NB4 (cell line): Measurements from ENCODE around the gene PHLDA2.

Source experiments
- MYC ChIP-seq: IDR thresholded peaks from 2 replicates; pipeline ENCODE4 v1.6.1; 2011; ENCODE audit warnings: low read depth, low read length
- POLR2A ChIP-seq: IDR thresholded peaks from 2 replicates; pipeline ENCODE4 v1.6.1; 2011; ENCODE audit warnings: mild to moderate bottlenecking; ENCODE audit not compliant: insufficient read length; ENCODE audit errors: extremely low read depth
- TF ChIP-seq, protein P1 (sequence below): IDR thresholded peaks from one replicate; pipeline ENCODE4 v1.5.1; 2012; ENCODE audit warnings: low read depth, low read length

- TF ChIP-seq, protein P1, sequence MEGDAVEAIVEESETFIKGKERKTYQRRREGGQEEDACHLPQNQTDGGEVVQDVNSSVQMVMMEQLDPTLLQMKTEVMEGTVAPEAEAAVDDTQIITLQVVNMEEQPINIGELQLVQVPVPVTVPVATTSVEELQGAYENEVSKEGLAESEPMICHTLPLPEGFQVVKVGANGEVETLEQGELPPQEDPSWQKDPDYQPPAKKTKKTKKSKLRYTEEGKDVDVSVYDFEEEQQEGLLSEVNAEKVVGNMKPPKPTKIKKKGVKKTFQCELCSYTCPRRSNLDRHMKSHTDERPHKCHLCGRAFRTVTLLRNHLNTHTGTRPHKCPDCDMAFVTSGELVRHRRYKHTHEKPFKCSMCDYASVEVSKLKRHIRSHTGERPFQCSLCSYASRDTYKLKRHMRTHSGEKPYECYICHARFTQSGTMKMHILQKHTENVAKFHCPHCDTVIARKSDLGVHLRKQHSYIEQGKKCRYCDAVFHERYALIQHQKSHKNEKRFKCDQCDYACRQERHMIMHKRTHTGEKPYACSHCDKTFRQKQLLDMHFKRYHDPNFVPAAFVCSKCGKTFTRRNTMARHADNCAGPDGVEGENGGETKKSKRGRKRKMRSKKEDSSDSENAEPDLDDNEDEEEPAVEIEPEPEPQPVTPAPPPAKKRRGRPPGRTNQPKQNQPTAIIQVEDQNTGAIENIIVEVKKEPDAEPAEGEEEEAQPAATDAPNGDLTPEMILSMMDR, result no peak
- TF ChIP-seq POLR2A, result no peak
- TF ChIP-seq MYC, result no peak
Measured at GRCh38 chr11:2919188-2919587, 10.0 kb downstream of the PHLDA2 start.
